A204.1 (cell line): Measurements from ENCODE around the gene LIPM.

Experiments used
- FAIRE-seq: peaks from 2 replicates; lab custom pipeline; 2012; peaks lifted over from hg19 to GRCh38; lab: Jason Lieb, UNC

The LIPM gene

DNA sequence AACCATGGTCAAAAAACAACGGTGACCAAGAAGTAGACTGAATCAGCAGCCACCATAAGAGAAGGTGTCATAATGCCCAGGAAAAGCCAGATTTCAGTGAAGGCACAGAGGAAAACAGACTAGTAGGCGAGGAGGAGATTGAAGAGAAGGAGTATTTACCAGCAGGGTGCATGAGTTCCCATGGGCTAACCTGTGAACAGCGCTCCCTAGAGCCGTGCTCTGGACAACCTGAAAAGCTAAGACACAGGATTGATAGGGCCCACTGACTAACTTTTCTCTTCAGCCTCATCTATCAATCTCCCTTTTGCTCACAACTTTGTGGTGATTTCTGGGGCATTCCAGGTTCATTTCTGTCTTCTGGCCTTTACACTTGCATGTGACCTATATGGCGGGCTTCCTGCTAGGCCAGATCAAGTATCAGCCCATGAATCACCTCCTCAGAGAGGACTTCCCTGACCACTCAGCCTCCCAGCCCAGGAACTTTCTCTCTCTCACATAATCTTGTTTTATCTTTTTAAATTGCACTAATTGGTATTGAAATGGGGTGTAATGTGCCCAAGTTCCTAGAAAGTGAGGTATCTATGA is 36.3 kb downstream of the LIPM start:
- FAIRE-seq: no peak

DNA sequence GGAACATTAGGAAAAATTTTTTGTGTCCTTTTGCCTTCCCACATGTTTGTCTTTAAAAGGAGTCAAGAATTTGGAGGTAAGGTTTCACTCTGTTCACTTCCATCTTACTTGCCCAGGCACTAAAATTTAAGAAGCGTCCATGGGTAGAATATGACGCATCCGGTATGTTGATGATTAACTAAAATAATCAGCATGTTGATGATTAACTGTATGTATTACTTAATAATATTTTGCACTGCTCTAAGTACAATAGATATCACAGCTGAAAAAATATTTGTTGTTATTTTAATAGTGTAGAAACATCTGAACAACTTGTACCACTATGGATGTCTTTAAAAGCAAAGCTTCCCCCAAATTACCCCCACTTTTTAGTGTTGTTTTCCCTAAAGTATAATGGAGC is 37.6 kb downstream of the LIPM start:
- FAIRE-seq: no peak

DNA sequence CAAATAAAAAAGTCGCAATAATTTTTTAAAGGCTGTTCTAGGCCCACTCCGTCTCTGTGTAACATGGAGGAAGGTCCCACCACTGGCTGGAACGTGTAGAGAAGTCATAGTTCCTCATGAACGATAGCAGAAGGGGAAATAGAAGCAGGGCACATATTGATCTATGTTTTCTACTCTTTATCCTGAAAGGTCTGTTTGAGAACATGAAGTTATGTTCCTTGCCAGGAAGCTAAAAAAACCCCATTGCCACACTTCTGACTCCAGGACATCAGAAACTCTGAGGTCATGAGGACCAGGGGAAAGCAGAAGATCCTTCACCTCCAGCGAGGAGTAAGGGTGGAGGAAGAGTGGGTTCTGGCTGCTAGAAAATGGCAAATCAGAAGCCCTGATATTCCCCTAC is 38.4 kb downstream of the LIPM start:
- no peak for FAIRE-seq

DNA sequence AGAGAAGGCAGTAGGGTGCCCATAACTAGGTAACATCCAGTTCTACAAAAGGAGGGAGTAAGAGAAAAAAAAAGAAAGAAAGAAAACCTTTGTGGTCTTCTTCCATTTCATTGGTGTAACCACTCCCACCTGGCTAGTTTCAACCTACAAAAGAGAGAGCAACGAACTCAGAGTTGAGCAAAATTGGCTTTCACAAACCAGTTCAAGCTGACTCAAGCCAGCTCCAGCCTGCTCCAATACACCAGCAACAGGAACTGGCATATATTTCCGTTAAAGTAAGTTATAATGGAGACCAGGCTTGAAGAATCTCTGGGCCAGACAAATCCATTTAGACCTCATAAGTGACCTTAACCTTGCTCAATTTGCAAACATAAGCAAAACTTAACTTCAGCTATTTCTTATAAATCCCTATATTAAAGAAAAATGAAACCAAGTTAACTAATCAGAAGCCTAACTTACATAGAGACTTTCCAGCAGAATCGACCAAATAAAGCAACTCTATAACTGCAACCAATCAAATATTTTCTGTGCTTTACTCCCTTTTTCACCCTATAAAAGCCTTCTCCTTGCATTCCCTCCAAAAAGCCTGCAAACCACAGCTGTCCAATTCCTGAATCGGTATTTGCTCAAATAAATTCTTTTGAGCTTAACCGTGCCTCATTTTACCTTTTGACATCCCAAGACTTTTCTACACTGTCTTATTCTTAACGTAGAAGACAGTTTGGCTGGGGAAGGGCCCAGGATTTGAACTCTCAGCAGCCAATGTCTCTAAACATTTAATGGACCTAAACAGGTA is 39.0 kb downstream of the LIPM start:
- no peak for FAIRE-seq

DNA sequence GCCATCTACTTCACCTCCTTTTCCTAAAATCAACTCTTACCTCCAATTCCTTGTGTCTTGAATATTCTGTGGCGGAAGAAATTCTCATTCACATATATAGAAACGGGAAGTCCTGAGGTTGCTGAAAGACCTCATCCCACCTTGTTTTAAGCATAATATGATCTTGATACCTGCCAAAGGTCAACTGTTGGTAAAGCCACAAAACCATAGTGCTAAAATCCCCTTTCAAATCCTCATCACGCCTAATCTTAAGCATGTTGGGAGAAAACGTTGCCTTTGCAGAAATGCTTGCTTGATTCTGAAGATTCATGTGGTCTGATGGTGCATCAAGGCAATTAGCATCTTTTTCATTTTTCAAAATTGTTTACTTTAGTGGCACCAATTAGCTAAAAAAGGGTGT is 40.6 kb downstream of the LIPM start:
- FAIRE-seq: no peak

- FAIRE-seq: no peak
Observed at GRCh38 chr10:88848499-88848898, 46.0 kb downstream of the LIPM start.

DNA sequence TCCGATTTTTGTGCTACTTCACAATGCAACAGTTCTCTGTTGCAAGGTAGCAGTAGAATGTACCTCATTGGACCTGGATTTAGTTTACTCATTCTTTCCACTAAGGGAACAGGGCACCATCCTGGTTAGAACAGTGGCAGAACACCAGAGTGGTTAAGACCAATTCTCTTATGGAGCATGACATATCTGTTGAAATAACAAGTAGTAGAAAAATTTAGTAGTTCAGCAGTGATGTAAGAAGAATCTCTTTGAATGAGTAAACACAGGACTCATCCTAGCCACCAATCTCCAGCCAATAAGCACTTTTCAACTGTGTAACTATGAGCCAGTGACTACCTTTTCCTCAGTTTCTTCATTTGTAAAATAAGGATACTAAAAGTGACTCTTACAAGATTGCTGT is 46.7 kb downstream of the LIPM start:
- FAIRE-seq: no peak

GRCh38 chr10:88850712-88851111 is 48.2 kb downstream of the LIPM start:
- FAIRE-seq: no peak

- no peak for FAIRE-seq
Observed at GRCh38 chr10:88851706-88852105, 49.2 kb downstream of the LIPM start, which contains the start of gene ANKRD22. ANKRD22 (minus strand) TSS chr10:88851844; CDS start chr10:88851607, 237 bp downstream.

- FAIRE-seq: no peak
Observed at GRCh38 chr10:88852327-88852726, 49.8 kb downstream of the LIPM start.

DNA sequence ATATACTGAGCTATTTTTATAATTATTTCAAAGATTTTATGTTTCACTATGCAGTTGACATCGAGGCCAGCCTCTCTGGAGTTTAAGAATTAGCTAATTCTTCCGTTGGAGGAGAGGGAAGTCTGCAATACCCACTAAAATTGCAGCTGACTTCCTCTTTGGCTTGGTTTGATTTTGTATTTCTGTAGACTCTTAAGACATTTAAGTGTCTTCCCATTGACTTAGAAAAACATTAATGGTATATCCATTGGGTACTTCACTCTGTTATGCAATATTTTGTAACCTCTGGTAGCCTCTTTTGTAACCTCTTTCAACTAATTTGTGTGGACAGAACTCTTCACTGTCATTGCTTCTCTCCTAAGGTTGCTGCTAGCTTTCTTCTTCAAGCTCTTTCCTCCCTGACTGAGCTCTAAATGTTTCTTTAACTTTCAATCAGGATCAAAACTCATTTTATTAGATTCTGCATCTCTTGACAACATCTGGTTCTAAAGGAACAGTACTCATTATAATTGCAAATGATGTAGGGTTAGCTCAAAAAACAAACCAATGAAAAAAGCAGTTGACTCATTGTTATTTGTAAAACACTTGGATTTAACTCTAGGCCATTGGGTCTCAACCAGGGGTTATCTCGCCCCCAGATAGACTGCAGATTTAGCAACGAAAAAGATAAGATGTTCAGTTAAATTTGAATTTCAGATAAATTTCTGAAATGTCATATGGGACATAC is 50.8 kb downstream of the LIPM start:
- no peak for FAIRE-seq

- FAIRE-seq: no peak
Observed at GRCh38 chr10:88854684-88855083, 52.2 kb downstream of the LIPM start.

GRCh38 chr10:88857831-88858230 is 55.3 kb downstream of the LIPM start:
- no peak for FAIRE-seq

- no peak for FAIRE-seq
Observed at GRCh38 chr10:88858491-88858890, 56.0 kb downstream of the LIPM start.

DNA sequence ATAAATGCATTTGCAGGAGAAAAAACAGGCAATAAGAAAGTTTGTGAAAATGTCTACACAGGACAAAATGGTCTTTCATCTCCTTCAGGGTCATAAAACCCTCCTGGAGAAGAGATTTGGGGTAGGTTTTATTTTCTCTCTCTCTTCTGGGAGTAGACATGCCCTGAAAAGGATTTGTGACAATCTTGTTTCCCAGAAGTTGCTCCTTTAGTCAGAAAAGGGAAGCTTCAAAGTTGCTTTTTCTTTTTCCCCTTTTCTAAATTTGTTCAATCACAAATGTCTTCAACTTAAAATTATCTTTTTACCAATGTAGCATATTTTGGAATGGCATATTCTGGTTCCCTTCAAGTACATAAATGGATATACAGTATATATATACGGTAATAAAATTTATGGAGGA is 58.5 kb downstream of the LIPM start:
- FAIRE-seq: no peak

GRCh38 chr10:88865281-88865876 is 62.8 kb downstream of the LIPM start:
- peak; percentile 75 for FAIRE-seq

DNA sequence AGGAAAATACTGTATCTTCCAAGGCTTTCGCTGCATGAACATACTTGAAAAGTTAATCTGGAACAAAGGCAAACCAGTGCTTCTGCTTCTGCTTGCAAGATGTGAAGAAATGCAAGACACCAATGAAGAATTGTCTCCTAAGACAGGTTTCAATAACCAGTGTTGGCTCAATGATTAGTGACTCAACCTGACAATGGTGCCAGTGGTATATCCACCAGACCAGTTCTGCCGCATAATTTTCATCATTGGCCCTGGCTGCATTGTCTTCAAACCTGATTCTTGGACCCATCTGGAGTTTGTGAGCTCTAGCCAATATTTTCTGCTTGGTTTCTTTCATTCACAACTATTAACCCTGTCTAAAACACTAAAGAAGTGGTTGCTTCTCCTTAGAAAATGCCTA is 63.9 kb downstream of the LIPM start:
- FAIRE-seq: no peak

DNA sequence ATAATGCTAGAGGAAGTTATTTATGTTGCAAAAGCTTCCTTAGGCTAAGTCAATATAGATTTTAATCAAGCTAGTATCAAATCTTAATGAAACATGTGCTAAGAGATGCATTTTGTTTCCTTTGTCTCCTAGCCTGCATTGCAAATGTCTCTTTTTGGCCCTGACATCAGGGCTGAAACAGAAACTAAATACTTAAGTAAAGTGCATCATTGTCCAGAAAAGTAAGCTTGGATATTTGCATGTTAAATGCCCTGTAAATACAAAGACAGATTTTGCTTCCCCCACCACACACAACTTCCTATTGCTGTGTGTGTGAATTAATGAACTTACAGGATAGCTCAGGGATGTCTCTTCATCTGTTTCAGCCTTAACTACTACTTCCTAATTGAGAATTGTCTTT is 67.6 kb downstream of the LIPM start:
- FAIRE-seq: no peak
